WERI-Rb-1 (cell line): ENCODE data around the gene ANO6.

Experiments used
- DNase-seq: peaks from one replicate; pipeline ENCODE4 v3.0.0-alpha.2; 2020
- H3K27ac ChIP-seq: fragments of 250-450 bp; sonication (Bioruptor Pico); 2 replicates; pipeline ENCODE4 v1.5.1; 2020; ENCODE audit warnings: mild to moderate bottlenecking, moderate library complexity
- H3K27me3 ChIP-seq: fragments of 250-450 bp; sonication (Bioruptor Pico); 2 replicates; pipeline ENCODE4 v1.5.1; 2021; ENCODE audit warnings: mild to moderate bottlenecking, low read depth, moderate library complexity; ENCODE audit not compliant: insufficient read depth, severe bottlenecking
- H3K36me3 ChIP-seq: fragments of 250-450 bp; sonication (Bioruptor Pico); 2 replicates; pipeline ENCODE4 v1.5.1; 2020; ENCODE audit warnings: mild to moderate bottlenecking, moderate library complexity
- H3K4me3 ChIP-seq: 2 replicates; pipeline ENCODE4 v1.5.1; 2011; ENCODE audit warnings: low read depth, mild to moderate bottlenecking, control low read depth, low read length
- H3K9me3 ChIP-seq: fragments of 250-450 bp; sonication (Bioruptor Pico); 2 replicates; pipeline ENCODE4 v1.5.1; 2021; ENCODE audit warnings: mild to moderate bottlenecking, moderate library complexity; ENCODE audit not compliant: severe bottlenecking
- CTCF ChIP-seq: IDR thresholded peaks from 2 replicates; pipeline ENCODE4 v1.5.1; 2011; ENCODE audit warnings: low read depth, mild to moderate bottlenecking, control low read depth, inconsistent platforms, low read length

Gene ANO6

GRCh38 chr12:45247589-45247988 lies 31.7 kb downstream of the ANO6 start:
- no peak for DNase-seq
- H3K36me3 ChIP-seq, result no peaks in the 10 kb centered on the region
- H3K27ac ChIP-seq, result no peak overlapping the region
- TF ChIP-seq CTCF, result no peak
- H3K4me3 ChIP-seq, result no peak overlapping the region
- no peaks in the 10 kb centered on the region for H3K9me3 ChIP-seq
- H3K27me3 ChIP-seq, result no peaks in the 10 kb centered on the region

GRCh38 chr12:45248095-45248494 lies 32.2 kb downstream of the ANO6 start:
- no peak for DNase-seq

GRCh38 chr12:45254254-45254653 lies 38.4 kb downstream of the ANO6 start:
- Histone ChIP-seq H3K9me3 (no peaks in the 10 kb centered on the region), H3K27me3 (no peaks in the 10 kb centered on the region), H3K36me3 (no peaks in the 10 kb centered on the region), H3K27ac (no peak overlapping the region), H3K4me3 (no peak overlapping the region)
- DNase-seq, result no peak
- TF ChIP-seq CTCF, result no peak

More at GRCh38 chr12:45248095-45248494, 32.2 kb downstream of the ANO6 start:
- Histone ChIP-seq H3K36me3 (no peaks in the 10 kb centered on the region), H3K9me3 (no peaks in the 10 kb centered on the region), H3K27ac (no peak overlapping the region), H3K27me3 (no peaks in the 10 kb centered on the region), H3K4me3 (no peak overlapping the region)
- no peak for TF ChIP-seq CTCF

GRCh38 chr12:45256721-45257120 lies 40.8 kb downstream of the ANO6 start:
- Histone ChIP-seq H3K9me3 (no peaks in the 10 kb centered on the region), H3K36me3 (no peaks in the 10 kb centered on the region), H3K4me3 (no peak overlapping the region), H3K27me3 (no peaks in the 10 kb centered on the region), H3K27ac (no peak overlapping the region)
- no peak for DNase-seq
- TF ChIP-seq CTCF, result no peak

GRCh38 chr12:45257185-45257930 lies 41.5 kb downstream of the ANO6 start:
- Histone ChIP-seq H3K27ac (no peak overlapping the region), H3K36me3 (no peaks in the 10 kb centered on the region), H3K27me3 (no peaks in the 10 kb centered on the region), H3K9me3 (no peaks in the 10 kb centered on the region), H3K4me3 (no peak overlapping the region)
- TF ChIP-seq CTCF, result no peak
- DNase-seq, result no peak

GRCh38 chr12:45259675-45260074 lies 43.8 kb downstream of the ANO6 start:
- TF ChIP-seq CTCF, result no peak
- Histone ChIP-seq H3K9me3 (no peaks in the 10 kb centered on the region), H3K27me3 (no peaks in the 10 kb centered on the region), H3K27ac (no peak overlapping the region), H3K36me3 (no peaks in the 10 kb centered on the region), H3K4me3 (no peak overlapping the region)
- no peak for DNase-seq
